GM19468 (cell line): ENCODE data around the gene MTREX.
"Not testable (repeated sequence)": the region's sequence is repeated elsewhere in the genome, so short reads cannot be mapped to it uniquely, and the experiment has no call there.

Source experiments
- ATAC-seq: cut with Tn5 transposase; IDR thresholded peaks from one replicate; pipeline ENCODE4 v1.9.1; 2021; ENCODE audit warnings: mild to moderate bottlenecking, moderate library complexity, moderate number of reproducible peaks; ENCODE audit not compliant: unreplicated experiment; ENCODE audit errors: extremely low read depth

MTREX gene

DNA sequence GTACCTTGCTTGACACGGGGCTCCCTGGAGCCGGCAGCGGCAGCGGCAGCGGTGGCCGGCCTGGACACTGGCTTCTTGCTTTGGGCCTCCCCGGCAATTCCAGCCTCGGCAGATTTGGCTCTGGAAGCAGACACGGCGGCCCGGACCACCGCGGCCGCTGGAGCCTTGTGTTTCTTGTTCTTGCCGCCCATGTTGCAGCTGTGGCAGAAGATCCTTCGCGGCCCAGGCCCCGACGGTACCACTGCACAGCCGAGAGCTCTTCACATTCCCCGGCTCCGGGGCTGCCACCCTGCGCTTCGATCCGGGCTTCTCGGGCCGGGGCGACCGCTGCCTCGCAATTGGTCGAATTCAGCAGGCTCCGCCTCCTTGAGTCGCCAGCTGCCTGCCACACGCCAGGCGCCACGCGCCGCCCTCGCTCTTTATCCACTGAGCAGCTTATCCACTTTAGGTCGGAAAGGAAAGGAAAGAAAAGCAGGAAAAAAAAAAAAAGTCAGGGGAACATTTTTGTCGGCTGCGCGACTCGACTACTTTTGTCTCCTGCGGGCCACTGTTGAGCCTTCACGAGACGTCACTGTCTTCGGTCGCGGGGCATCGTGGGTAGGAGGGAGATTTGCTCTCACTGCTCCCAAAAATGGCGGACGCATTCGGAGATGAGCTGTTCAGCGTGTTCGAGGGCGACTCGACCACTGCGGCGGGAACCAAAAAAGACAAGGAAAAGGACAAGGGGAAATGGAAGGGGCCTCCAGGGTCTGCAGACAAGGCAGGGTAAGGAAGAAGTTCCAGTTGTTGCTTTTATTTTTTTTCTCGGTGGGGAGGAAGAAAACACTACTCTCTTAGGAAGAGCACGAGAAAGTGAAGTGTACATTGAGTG, at the start of gene MTREX, which contains the start of gene DHX29:
TSS of gene MTREX (plus strand) at position 607 of the 871 bp plus-strand sequence. CDS start at position 632, 25 bp downstream.
TSS of gene DHX29 (minus strand) at position 312 of the 871 bp plus-strand sequence. CDS start at position 191, 121 bp downstream.
- peak; percentile 84 for ATAC-seq

DNA sequence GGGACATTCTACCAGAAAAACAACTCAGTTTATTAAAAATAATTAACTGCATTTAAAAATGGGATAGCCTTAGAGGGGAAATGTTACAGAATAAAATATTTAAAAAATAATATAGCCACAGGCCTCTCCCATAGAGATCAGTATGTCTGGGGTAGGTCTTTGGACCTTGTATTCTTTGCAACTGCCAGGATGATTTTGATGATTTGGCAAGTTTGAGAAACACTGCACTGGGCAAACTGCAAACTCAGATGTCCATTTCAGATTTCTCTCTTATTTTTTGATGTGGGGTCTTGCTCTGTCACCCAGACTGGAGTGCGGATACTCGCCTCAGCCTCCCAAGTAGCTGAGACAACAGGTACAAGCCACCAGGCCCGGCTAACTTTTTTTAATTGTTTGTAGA, 49.5 kb upstream of the MTREX start:
- ATAC-seq = no peak

DNA sequence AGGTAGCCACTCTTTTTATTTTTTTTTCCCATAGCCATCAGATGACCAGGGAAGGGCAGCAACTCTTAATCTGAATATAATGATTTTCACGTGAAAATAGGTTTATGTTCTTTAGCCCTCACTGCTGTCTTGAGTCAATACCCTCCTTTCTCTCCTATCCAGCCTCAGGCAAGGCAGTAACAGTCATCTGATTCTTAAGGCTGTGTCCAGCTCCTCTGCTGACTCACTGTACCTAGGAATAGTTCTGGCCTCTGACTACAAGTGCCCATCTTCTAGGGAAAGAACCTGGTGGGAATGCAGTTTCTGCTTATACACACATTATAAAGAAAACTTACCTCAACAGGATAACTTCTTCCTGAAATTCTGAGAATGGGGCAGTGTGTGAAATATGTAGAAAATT, 31.0 kb upstream of the MTREX start:
- no peak for ATAC-seq

DNA sequence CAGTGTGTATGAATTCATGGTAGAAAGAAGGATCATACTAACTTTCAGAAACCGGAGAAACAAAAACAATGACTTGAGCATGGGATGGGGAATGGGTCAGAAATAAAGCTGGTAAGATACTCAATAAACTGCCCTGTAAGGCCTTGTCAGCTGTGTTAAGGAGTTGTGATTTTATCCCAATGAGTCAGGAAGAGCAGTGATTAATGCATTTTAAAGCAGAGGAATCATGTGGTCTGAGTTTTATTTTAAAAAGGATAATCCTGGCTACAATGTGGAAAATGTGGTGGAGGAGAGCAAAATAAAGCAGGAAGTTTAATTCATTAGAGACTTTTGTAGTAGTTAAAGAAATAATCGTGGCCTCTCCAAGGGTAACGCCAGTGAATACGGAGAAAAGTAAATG, 29.0 kb upstream of the MTREX start:
- ATAC-seq = no peak

DNA sequence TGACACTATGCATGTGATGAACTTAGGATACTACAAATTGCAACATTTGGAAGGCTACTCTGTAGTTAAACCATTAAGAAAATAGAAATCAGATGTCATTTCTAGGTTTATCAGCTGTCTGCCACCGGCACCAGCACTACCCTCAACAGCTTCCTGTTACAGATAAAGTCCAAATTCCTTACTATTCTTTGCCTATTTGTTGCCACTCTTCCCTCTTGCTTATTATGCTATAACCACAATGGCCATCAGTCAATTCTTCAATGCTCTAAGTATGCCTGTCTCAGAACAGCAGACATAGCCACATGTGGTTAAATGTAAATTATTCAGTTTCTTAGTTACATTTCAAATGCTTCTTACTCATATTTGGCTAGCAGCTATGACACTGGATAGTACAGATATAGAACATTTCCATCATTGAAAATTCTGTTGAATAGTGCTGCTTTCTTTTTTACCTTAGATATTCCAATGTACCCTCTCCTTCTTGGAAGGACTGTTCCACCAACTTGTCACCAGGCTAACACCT, 21.3 kb upstream of the MTREX start:
- ATAC-seq = no peak

DNA sequence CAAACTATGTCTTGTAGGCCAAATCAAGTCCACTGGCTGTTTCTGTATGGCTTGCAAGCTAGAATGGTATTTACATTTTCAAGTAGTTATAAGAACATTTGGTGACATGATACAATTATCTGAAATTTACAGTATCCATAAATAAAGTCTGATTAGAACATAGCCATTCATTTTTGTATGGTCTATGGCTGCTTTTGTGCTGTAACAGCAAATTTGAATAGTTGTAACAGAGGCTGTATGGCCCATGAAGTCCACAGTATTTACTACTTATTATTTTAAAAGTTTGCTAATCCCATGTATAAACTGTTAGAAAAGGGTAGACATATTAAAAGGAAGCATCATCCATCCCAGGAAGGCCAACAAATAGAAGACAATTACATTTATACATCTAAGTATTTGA, 18.0 kb upstream of the MTREX start:
- ATAC-seq = no peak

DNA sequence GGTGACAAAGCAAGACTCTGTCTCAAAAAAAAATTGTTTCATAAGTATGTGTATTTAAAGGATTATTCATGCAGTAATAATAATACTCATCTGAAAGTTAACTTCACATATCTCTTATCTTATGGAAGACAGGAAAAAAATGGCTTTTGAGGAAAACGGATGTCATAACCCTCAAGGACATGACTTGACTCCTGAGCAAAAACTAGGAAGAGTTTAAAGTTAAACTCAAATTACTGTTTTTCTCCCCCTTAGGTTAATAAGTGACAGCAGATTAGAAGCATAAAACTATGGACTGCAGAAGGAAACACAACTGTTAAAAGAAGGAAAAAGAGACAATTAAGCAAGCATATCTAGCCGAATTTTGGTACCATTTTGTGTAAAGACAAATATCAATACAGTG, 16.8 kb upstream of the MTREX start:
- no peak for ATAC-seq

DNA sequence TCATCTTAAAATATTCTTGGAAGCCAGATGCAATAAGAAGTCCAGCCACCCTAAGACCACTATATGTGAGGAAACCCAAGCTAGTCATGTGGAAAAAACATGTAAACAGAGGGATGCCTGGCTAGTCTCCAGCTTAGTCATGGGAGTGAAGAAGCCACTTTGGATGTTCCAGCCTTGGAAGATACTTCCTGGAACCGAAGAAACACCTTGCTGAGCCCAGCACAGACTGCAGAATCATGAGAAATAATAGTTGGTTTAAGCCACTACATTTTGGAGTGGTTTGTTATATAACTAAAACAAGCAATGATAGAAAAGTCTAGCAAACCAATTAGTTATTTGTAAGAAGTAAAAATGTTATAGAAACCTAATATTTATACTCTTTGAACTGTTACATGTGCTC, 12.9 kb upstream of the MTREX start:
- ATAC-seq = no peak

DNA sequence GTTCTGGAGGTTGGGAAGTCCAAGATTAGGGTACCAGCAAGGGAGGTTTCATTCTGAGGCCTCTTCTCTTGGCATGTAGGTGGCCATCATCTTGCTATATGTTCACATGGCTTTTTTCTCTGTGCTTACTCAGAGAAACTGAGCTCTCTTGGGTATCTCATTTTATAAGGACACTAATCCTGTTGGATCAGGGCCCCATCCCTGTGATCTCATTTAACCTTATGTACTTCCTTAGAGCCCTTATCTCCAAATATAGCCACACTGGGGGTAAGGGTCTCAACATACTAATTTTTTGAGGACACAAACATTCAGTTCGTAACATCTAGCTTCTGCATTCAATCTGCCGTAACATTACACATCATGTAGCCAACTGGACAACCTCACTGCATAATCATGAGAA, 6.9 kb upstream of the MTREX start:
- no peak for ATAC-seq

DNA sequence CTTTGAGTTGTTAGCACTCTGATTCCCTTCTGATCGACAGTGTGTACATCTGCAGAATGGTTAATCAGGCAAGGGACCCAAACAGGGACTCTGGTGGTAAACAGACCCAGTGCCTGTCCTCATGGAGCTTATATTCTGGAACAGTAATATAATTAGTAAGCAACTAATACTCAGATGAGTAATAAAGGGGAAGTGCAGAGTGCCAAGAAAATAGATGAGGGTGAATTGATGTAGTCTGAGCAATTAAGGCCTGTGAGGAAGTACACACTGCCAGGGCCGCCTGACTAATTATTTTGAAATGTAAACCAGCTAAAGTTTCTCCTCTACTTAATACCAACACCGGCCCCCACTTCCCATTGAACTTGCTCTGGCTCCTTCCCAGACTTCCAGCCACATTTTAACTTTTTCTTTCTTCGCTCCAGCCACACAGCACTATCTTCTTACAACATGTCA, 4.5 kb upstream of the MTREX start:
- no peak for ATAC-seq

DNA sequence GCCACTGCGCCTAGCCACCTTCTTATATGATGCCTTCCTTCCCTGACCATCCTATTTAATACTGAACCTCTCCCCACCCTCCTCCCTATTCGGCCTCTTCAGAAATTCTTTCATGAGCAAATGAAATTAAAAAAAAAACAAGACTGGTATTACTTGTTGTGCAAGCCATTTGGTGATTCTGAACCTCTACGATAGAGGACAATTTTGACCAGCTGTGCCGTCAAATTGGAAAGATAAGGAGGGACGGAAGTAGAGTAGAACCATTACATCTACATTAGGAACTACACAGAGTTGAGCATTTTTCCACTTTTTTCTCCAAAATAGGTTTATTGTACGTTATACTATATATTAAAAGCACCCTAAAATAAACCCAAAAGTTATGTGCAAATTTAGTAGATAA, 3.2 kb upstream of the MTREX start:
- ATAC-seq = no peak

DNA sequence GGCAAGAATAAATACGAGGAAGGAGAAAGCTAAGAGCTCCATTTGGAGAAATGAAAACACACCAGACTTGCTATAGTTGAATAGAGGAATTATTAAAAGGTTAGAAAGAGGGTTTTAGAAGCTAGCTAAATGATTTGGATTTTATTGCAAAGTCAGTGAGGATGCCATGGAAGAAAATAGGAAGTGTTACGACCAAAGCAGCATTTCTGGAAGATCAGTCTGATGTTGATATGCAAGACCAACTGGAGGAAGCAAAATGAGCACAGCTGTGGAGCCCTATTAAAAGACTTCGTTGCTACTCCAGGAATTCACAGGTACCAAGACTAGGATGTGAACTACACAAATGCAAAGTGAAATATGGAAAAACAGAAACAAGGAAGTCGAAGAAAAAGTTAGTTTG, 2.4 kb upstream of the MTREX start:
- no peak for ATAC-seq

DNA sequence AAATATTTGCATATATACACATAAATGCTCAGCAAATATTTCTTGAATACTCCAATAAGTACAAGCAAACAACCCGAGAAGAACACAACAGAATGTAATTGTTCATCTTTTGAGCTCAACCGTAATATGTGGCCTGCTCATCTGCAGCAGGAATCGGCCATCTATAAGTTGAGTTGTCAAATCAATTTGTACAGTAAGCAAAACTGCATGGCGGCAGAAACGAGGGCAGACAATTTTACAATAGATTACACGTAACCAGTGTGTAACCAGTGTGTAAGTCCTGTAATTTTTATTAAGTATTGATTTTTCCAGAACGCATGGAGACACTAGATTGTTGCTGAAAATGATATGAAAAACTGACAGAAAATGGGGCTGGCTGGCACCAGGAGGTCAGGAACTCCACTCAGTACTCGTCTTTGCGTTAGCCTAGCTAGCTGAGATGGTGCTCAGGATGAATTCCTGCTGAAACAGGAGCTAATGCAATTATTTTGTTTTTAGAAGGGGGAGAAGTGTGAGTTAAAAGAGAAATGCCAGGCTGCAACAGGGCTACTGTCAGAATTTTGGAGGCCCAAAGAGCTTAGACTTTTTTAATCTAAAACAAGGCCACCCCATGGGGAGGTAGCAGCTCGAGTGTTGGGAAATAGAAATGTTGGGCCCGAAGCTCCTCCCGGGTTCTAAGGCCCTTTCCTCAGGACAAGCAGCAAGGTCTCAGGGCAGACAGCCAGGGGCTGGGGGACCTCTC, 977 bp upstream of the MTREX start:
- ATAC-seq = no peak

DNA sequence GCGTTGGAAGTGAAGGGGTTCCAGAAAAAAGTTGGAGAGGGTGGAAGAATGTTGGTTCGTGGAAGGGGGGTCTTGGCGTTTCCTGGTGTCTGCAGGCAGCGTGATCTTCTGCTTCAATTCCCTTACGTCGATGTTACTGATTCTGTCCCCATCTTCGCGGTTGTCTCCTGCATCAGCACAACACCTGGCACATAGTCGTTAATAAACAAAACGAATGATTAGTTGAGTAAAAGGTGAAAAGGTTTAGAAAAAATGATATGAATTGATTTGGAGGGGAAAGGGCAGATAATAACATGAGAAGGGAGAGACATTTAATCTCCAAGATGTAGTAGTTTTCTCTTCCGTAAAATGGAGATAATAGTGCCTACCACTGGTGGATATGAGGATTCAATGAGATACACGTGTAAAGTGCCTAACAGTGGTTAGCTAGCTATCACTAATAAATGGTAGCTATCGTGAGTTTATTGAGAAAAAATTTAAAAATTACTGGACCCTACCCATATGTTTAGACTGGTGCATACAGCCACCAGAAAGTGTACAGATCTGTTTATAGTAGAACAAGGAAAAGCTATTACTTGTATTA, 556 bp downstream of the MTREX start:
- ATAC-seq = no peak

DNA sequence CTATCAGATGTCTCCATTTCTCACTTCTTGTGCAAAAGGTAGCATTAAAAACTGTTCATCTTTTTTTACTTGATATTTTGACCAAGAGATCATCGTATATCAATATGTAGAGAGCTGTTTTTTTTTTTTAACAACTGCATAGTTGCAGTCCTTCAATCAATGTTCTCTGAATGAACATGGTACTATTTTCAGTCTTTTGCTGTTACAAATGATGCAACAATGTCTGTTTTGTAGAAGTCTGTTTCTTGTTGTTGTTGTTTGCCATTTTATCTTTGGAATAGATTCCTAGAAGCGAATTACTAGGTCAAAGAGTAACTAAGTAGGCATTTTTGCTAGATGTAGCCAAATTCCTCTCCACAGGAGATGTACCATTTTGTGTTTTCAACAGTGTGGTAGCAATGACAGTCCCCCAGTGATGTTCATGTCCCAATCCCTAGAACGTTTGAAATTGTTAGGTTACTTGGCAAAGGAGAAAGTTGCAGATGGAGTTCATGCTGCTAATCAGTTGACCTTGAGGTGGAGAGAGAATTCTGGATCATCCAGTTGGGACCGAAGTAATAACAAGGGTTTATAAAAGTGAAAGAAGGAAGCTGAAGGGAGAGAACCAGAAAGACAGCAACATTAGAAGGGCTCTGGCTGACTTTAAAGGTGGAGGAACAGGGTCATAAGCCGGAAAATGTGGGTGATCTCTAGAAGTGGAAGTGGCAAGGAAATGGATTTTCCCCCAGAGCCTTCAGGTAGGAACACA, 6.3 kb downstream of the MTREX start:
- ATAC-seq = no peak

DNA sequence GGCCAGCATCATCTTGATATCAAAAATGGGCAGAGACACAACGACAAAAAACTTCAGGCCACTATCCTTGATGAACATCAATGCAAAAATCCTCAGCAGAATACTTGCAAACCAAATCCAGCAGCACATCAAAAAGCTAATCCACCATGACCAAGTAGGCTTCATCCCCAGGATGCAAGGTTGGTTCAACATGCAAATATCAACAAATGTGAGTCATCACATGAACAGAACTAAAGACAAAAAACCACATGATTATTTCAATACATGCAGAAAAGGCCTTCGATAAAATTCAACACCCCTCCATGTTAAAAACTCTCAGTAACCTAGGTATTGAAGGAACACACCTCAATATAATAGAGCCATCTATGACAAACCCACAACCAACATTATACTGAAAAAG, 8.5 kb downstream of the MTREX start:
- ATAC-seq = no peak

DNA sequence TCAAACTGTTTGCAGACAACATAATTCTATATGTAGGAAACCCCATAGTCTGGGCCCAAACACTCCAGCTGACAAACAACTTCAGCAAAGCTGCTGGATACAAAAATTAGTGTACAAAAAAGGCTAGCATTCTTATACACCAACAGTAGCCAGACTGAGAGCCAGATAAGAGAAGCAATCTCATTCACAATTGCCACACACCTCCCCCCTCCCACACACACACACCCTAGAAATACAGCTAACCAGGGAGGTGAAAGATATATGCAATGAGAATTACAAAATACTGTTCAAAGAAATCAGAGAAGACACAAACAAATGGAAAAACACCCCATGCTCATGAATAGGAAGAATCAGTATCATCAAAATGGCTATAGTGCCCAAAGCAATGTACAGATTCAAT, 9.0 kb downstream of the MTREX start:
- no peak for ATAC-seq

DNA sequence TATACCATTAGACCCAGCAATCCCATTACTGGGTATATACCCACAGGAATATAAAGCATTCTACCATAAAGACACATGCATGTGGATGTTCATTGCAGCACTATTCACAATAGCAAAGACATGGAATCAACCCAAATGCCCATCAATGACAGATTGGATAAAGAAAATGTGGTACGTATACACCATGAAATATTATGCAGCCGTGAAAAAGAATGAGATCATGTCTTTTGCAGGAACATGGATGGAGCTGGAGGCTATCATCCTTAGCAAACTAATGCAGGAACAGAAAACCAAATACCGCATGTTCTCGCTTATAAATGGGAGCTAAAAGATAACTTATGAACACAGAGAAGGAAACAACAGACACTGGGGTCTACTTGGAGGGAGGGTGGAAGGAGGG, 10.4 kb downstream of the MTREX start:
- ATAC-seq = not testable (repeated sequence)

DNA sequence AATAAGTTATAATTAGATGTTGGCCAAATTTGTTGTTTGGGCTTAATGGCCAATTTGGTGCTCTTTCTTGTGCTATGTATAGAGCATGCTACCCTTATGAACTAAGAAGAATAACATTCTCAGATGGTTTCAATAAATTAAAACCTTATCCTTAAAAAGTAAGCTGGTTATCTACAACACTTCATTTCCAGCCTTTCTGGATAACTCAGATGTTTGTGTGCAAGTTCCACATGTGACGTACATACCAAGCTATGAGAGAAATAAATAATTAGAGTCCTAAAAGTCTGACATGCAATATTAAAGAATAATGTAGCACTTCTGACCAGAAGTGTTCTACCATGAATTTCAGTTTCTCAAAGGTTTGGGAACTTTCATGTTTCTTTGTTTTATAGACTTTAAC, 11.7 kb downstream of the MTREX start:
- ATAC-seq = no peak

DNA sequence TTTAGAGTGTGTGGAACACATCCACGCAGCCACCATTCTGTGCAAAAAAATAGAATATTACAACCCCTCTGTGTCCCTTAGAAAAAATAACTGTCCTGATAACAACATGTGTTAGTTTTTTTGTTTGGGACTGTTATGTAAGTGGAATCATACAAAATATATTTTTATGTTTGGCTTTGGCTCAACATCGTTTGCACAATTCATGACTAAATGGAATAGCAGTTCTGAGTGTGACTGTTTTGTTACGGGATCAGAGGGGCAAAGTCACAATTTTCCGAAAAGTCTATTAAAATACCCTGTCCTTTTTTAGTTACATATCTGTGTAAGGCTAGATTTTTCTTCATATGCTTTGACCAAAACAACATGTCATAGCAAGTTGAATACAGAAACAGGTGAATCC, 12.8 kb downstream of the MTREX start:
- ATAC-seq = no peak
